Naive thymus-derived CD4-positive, alpha-beta T cell (primary cell): Measurements from ENCODE around the gene SCAMP1. TPM values are rescaled to one million over a fixed set of nuclear protein-coding genes. Genes with fewer than 3 reads are reported as not detected.
A peak's percentile ranks its signal among the peaks of the same experiment; 100 is the strongest.

ENCODE experiments used
- ATAC-seq: fragments of 150-1000 bp; cut with Tn5 transposase; 2 replicates; pipeline ENCODE4 v1.10.0; 2021; ENCODE audit warnings: mild to moderate bottlenecking, moderate library complexity
- CTCF ChIA-PET: fragments of 350-600 bp; sonication (Branson Sonifier 250); formaldehyde crosslinking; loops from one replicate; lab custom pipeline; 2021; ENCODE audit warnings: antibody characterized with exemption; lab: Charles Lee
- POLR2A ChIA-PET: fragments of 350-600 bp; sonication (Branson Sonifier 250); formaldehyde crosslinking; loops from one replicate; lab custom pipeline; 2021; ENCODE audit warnings: antibody characterized with exemption, inconsistent platforms; lab: Charles Lee
- DNase-seq, 9 donors: peaks; one replicate each; pipeline versions ENCODE4 v3.0.0 to v3.0.0-alpha.2; 2020 to 2022; ENCODE audit warnings: mixed read lengths in 1 of 9
- H3K27ac ChIP-seq: one replicate; pipeline ENCODE4 v1.7.0; 2013; ENCODE audit warnings: mild to moderate bottlenecking, low read depth, low read length, moderate library complexity
- H3K27me3 ChIP-seq, 2 donors: one replicate each; pipeline ENCODE4 v1.7.0; 2013; ENCODE audit warnings: low read length in 2 of 2, mild to moderate bottlenecking in 2 of 2, moderate library complexity in 2 of 2; ENCODE audit not compliant: control insufficient read depth in 2 of 2, insufficient read depth in 2 of 2
- H3K36me3 ChIP-seq, 3 experiments: 1 replicate in 2 of 3; 2 replicates in 1 of 3; pipeline ENCODE4 v1.7.0; 2013; ENCODE audit warnings: low read length in 3 of 3, mild to moderate bottlenecking in 3 of 3, moderate library complexity in 1 of 3; ENCODE audit not compliant: insufficient read depth in 3 of 3, control insufficient read depth in 2 of 3
- H3K4me1 ChIP-seq, 2 donors: one replicate each; pipeline ENCODE4 v1.7.0; 2013; ENCODE audit warnings: low read length in 2 of 2, mild to moderate bottlenecking in 2 of 2, moderate library complexity in 1 of 2; ENCODE audit not compliant: control insufficient read depth in 2 of 2, insufficient read depth in 2 of 2
- H3K4me3 ChIP-seq: 2 replicates; pipeline ENCODE4 v1.7.0; 2013; ENCODE audit warnings: mild to moderate bottlenecking, low read length
- H3K9me3 ChIP-seq, 3 experiments: 1 replicate in 2 of 3; 2 replicates in 1 of 3; pipeline ENCODE4 v1.7.0; 2013; ENCODE audit warnings: low read length in 3 of 3; ENCODE audit not compliant: control insufficient read depth in 2 of 3
- H3K27ac Mint-ChIP-seq, 9 donors: one replicate each; pipeline ENCODE4 v1.8.0; 2020 to 2022; ENCODE audit warnings: mixed read lengths in 9 of 9, mild to moderate bottlenecking in 8 of 9, moderate library complexity in 5 of 9, inconsistent platforms in 2 of 9
- H3K27me3 Mint-ChIP-seq, 5 donors: one replicate each; pipeline ENCODE4 v1.8.0; 2021 to 2022; ENCODE audit warnings: mixed read lengths in 5 of 5, mild to moderate bottlenecking in 1 of 5
- H3K36me3 Mint-ChIP-seq, 5 donors: one replicate each; pipeline ENCODE4 v1.8.0; 2020 to 2022; ENCODE audit warnings: mixed read lengths in 5 of 5, mild to moderate bottlenecking in 3 of 5, inconsistent platforms in 1 of 5
- H3K4me1 Mint-ChIP-seq, 7 donors: one replicate each; pipeline ENCODE4 v1.8.0; 2020 to 2022; ENCODE audit warnings: mixed read lengths in 7 of 7, mild to moderate bottlenecking in 3 of 7, inconsistent platforms in 1 of 7
- H3K4me3 Mint-ChIP-seq, 10 donors: one replicate each; pipeline ENCODE4 v1.8.0; 2020 to 2022; ENCODE audit warnings: mild to moderate bottlenecking in 10 of 10, mixed read lengths in 10 of 10, moderate library complexity in 6 of 10, inconsistent platforms in 2 of 10
- H3K9me3 Mint-ChIP-seq, 11 donors: one replicate each; pipeline ENCODE4 v1.8.0; 2020 to 2022; ENCODE audit warnings: mixed read lengths in 11 of 11, mild to moderate bottlenecking in 4 of 11, inconsistent platforms in 1 of 11, moderate library complexity in 1 of 11
- intact Hi-C, 2 donors: fragments of 100-400 bp; cut with micrococcal nuclease; formaldehyde crosslinking; loops; one replicate each; pipeline ENCODE4 v1.15.1; 2023
- polyA plus RNA-seq, 2 donors: library from polyadenylated mRNA; unstranded; fragments of 300-500 nt; fragmentation: Illumina TruSeq; gene quantifications; one replicate each; pipeline ENCODE4 v1.2.3, GENCODE V29; 2021
- total RNA-seq, 6 experiments: library from RNA in 5 of 6; stranded (reverse) in 5 of 6; gene quantifications; 1 replicate in 5 of 6; 2 replicates in 1 of 6; pipeline ENCODE4 v1.2.3 and lab custom pipeline; 2021 to 2026

Gene SCAMP1
- total and polyA plus RNA-seq, 7 experiments from 2014 or later, result 16.9 to 29.8 (median 25.7) TPM

- Mint-ChIP-seq H3K36me3 (peaks cover 0 to 10% (median 8%) of the 10 kb centered on the region in 5 donors), H3K27me3 (no peaks in the 10 kb centered on the region), H3K4me3 (no peak overlapping the region), H3K27ac (no peak overlapping the region), H3K4me1 (peaks cover 0 to under 1% (median 0%) of the 10 kb centered on the region in 7 donors), H3K9me3 (no peaks in the 10 kb centered on the region)
- DNase-seq (no peak), ATAC-seq (no peak)
- POLR2A ChIA-PET, result no interaction called here
- no peak overlapping the region for H3K4me3 ChIP-seq
- intact Hi-C loops, result no loop called here
- H3K4me1 ChIP-seq, result no peaks in the 10 kb centered on the region
- CTCF ChIA-PET, result no interaction called here
- H3K27me3 ChIP-seq, result no peaks in the 10 kb centered on the region
- peaks cover 0 to 3% (median 0%) of the 10 kb centered on the region in 3 experiments for H3K36me3 ChIP-seq
- H3K27ac ChIP-seq, result no peak overlapping the region
- H3K9me3 ChIP-seq, result no peaks in the 10 kb centered on the region
Measured at GRCh38 chr5:78490709-78491485, 130.5 kb downstream of the SCAMP1 start.

GRCh38 chr5:78492224-78492623 lies 131.8 kb downstream of the SCAMP1 start:
- intact Hi-C loops, result no loop called here
- Histone ChIP-seq H3K4me3 (no peak overlapping the region), H3K4me1 (no peaks in the 10 kb centered on the region), H3K27ac (no peak overlapping the region), H3K27me3 (no peaks in the 10 kb centered on the region), H3K36me3 (peaks cover 0 to 3% (median 0%) of the 10 kb centered on the region in 3 experiments), H3K9me3 (no peaks in the 10 kb centered on the region)
- no peak for DNase-seq
- Mint-ChIP-seq H3K4me1 (peaks cover 0 to 4% (median 0%) of the 10 kb centered on the region in 7 donors), H3K4me3 (no peak overlapping the region), H3K27me3 (peaks cover 3 to 8% (median 7%) of the 10 kb centered on the region in 5 donors), H3K9me3 (no peaks in the 10 kb centered on the region), H3K36me3 (peaks cover 0 to 10% (median 8%) of the 10 kb centered on the region in 5 donors), H3K27ac (peak overlapping the region in 1 of 9 donors; percentile 64)
- CTCF ChIA-PET, result no interaction called here
- POLR2A ChIA-PET, result no interaction called here
- ATAC-seq, result no peak

GRCh38 chr5:78492650-78493049 lies 132.2 kb downstream of the SCAMP1 start:
- intact Hi-C loops, result no loop called here
- Mint-ChIP-seq H3K4me1 (peaks cover 0 to 4% (median 0%) of the 10 kb centered on the region in 7 donors), H3K27ac (peak overlapping the region in 1 of 9 donors; percentile 64), H3K36me3 (peaks cover 0 to 10% (median 8%) of the 10 kb centered on the region in 5 donors), H3K4me3 (no peak overlapping the region), H3K27me3 (peaks cover 7 to 12% (median 9%) of the 10 kb centered on the region in 5 donors), H3K9me3 (no peaks in the 10 kb centered on the region)
- no peak overlapping the region for H3K4me3 ChIP-seq
- DNase-seq (no peak), ATAC-seq (no peak)
- peaks cover 0 to 3% (median 0%) of the 10 kb centered on the region in 3 experiments for H3K36me3 ChIP-seq
- H3K4me1 ChIP-seq, result no peaks in the 10 kb centered on the region
- H3K27me3 ChIP-seq, result no peaks in the 10 kb centered on the region
- no peaks in the 10 kb centered on the region for H3K9me3 ChIP-seq
- POLR2A ChIA-PET, result no interaction called here
- CTCF ChIA-PET, result no interaction called here
- H3K27ac ChIP-seq, result no peak overlapping the region

- H3K9me3 ChIP-seq, result no peaks in the 10 kb centered on the region
- intact Hi-C loops, result no loop called here
- ChIA-PET CTCF (interaction anchor here (0.8 kb wide), 1 partner anchor 9 kb away, joined by 3 read pairs; no protein-coding TSS in a partner anchor), POLR2A (no interaction called here)
- ATAC-seq (no peak), DNase-seq (no peak)
- Mint-ChIP-seq H3K4me3 (no peak overlapping the region), H3K27me3 (peaks cover 22 to 42% (median 38%) of the 10 kb centered on the region in 5 donors), H3K36me3 (peaks cover 0 to 2% (median 0%) of the 10 kb centered on the region in 5 donors), H3K9me3 (peaks cover 0 to 3% (median 0%) of the 10 kb centered on the region in 11 donors), H3K4me1 (peaks cover 0 to 4% (median 0%) of the 10 kb centered on the region in 7 donors), H3K27ac (no peak overlapping the region)
- no peak overlapping the region for H3K27ac ChIP-seq
- H3K27me3 ChIP-seq, result no peaks in the 10 kb centered on the region
- no peaks in the 10 kb centered on the region for H3K36me3 ChIP-seq
- H3K4me1 ChIP-seq, result no peaks in the 10 kb centered on the region
- H3K4me3 ChIP-seq, result no peak overlapping the region
Measured at GRCh38 chr5:78495800-78496199, 135.4 kb downstream of the SCAMP1 start.

- Histone ChIP-seq H3K4me3 (no peak overlapping the region), H3K27ac (no peak overlapping the region), H3K27me3 (no peaks in the 10 kb centered on the region), H3K36me3 (no peaks in the 10 kb centered on the region), H3K9me3 (no peaks in the 10 kb centered on the region), H3K4me1 (no peaks in the 10 kb centered on the region)
- ChIA-PET CTCF (interaction anchor here (0.8 kb wide), 1 partner anchor 9 kb away, joined by 3 read pairs; no protein-coding TSS in a partner anchor), POLR2A (no interaction called here)
- H3K36me3 Mint-ChIP-seq, result no peaks in the 10 kb centered on the region
- H3K4me1 Mint-ChIP-seq, result peaks cover 0 to 4% (median 0%) of the 10 kb centered on the region in 7 donors
- H3K4me3 Mint-ChIP-seq, result no peak overlapping the region
- DNase-seq, result no peak
- H3K27me3 Mint-ChIP-seq, result peaks cover 26 to 48% (median 42%) of the 10 kb centered on the region in 5 donors
- H3K9me3 Mint-ChIP-seq, result peaks cover 0 to 3% (median 0%) of the 10 kb centered on the region in 11 donors
- H3K27ac Mint-ChIP-seq, result no peak overlapping the region
- ATAC-seq, result no peak
- intact Hi-C loops, result no loop called here
Measured at GRCh38 chr5:78496373-78496772, 136.0 kb downstream of the SCAMP1 start.

- H3K27ac Mint-ChIP-seq, result no peak overlapping the region
- no peaks in the 10 kb centered on the region for H3K4me1 ChIP-seq
- no peak overlapping the region for H3K4me3 Mint-ChIP-seq
- peaks cover 39 to 62% (median 55%) of the 10 kb centered on the region in 5 donors for H3K27me3 Mint-ChIP-seq
- no peaks in the 10 kb centered on the region for H3K9me3 ChIP-seq
- H3K27ac ChIP-seq, result no peak overlapping the region
- H3K36me3 Mint-ChIP-seq, result no peaks in the 10 kb centered on the region
- H3K36me3 ChIP-seq, result no peaks in the 10 kb centered on the region
- H3K4me3 ChIP-seq, result no peak overlapping the region
- no peak for DNase-seq
- intact Hi-C loops, result no loop called here
- H3K27me3 ChIP-seq, result no peaks in the 10 kb centered on the region
- POLR2A ChIA-PET, result no interaction called here
- peaks cover 0 to 3% (median 0%) of the 10 kb centered on the region in 11 donors for H3K9me3 Mint-ChIP-seq
- CTCF ChIA-PET, result no interaction called here
- peaks cover 0 to 4% (median 0%) of the 10 kb centered on the region in 7 donors for H3K4me1 Mint-ChIP-seq
- ATAC-seq, result no peak
Measured at GRCh38 chr5:78497573-78498533, 137.4 kb downstream of the SCAMP1 start.
